ENCODE results near the gene ERBB4. TPM values are rescaled to one million over a fixed set of nuclear protein-coding genes. Genes with fewer than 3 reads are reported as not detected.
"Not testable (repeated sequence)": the region's sequence is repeated elsewhere in the genome, so short reads cannot be mapped to it uniquely, and the experiment has no call there.

The ERBB4 gene
- total RNA-seq, 1 donor from 2014 or later = 2.6 TPM

GRCh38 chr2:212264187-212264586 lies 274.4 kb downstream of the ERBB4 start:
- no peak for TF ChIP-seq CTCF (IDR thresholded peaks at IDR 0.05; ENCODE audit: insufficient read depth, low read length, poor library complexity, severe bottlenecking)
- Histone ChIP-seq H3K27me3 (ENCODE audit: control insufficient read depth, insufficient read depth, low read length) (no peaks in the 10 kb centered on the region), H3K36me3 (ENCODE audit: control insufficient read depth, insufficient read depth, low read length) (no peaks in the 10 kb centered on the region), H3K4me3 (ENCODE audit: low read depth, low read length) (no peak overlapping the region)
- no peak for DNase-seq (ENCODE audit: low read depth)

- Histone ChIP-seq H3K36me3 (ENCODE audit: control insufficient read depth, insufficient read depth, low read length) (no peaks in the 10 kb centered on the region), H3K4me3 (ENCODE audit: low read depth, low read length) (no peak overlapping the region), H3K27me3 (ENCODE audit: control insufficient read depth, insufficient read depth, low read length) (no peaks in the 10 kb centered on the region)
- DNase-seq (ENCODE audit: low read depth) = no peak
- TF ChIP-seq CTCF (IDR thresholded peaks at IDR 0.05; ENCODE audit: insufficient read depth, low read length, poor library complexity, severe bottlenecking) = no peak
Measured at GRCh38 chr2:212259226-212259625, 279.4 kb downstream of the ERBB4 start.

- no peaks in the 10 kb centered on the region for H3K36me3 ChIP-seq (ENCODE audit: control insufficient read depth, insufficient read depth, low read length)
- H3K4me3 ChIP-seq (ENCODE audit: low read depth, low read length) = no peak overlapping the region
- DNase-seq (ENCODE audit: low read depth) = no peak
- no peaks in the 10 kb centered on the region for H3K27me3 ChIP-seq (ENCODE audit: control insufficient read depth, insufficient read depth, low read length)
- TF ChIP-seq CTCF (IDR thresholded peaks at IDR 0.05; ENCODE audit: insufficient read depth, low read length, poor library complexity, severe bottlenecking) = no peak
Measured at GRCh38 chr2:212254339-212254738, 284.3 kb downstream of the ERBB4 start.

- Histone ChIP-seq H3K4me3 (ENCODE audit: low read depth, low read length) (no peak overlapping the region), H3K27me3 (ENCODE audit: control insufficient read depth, insufficient read depth, low read length) (no peaks in the 10 kb centered on the region), H3K36me3 (ENCODE audit: control insufficient read depth, insufficient read depth, low read length) (no peaks in the 10 kb centered on the region)
- TF ChIP-seq CTCF (IDR thresholded peaks at IDR 0.05; ENCODE audit: insufficient read depth, low read length, poor library complexity, severe bottlenecking) = peak; percentile 47
- no peak for DNase-seq (ENCODE audit: low read depth)
Measured at GRCh38 chr2:212249451-212249850, 289.2 kb downstream of the ERBB4 start.

GRCh38 chr2:212245880-212246279 lies 292.7 kb downstream of the ERBB4 start:
- no peak for TF ChIP-seq CTCF (IDR thresholded peaks at IDR 0.05; ENCODE audit: insufficient read depth, low read length, poor library complexity, severe bottlenecking)
- Histone ChIP-seq H3K4me3 (ENCODE audit: low read depth, low read length) (no peak overlapping the region), H3K36me3 (ENCODE audit: control insufficient read depth, insufficient read depth, low read length) (no peaks in the 10 kb centered on the region), H3K27me3 (ENCODE audit: control insufficient read depth, insufficient read depth, low read length) (no peaks in the 10 kb centered on the region)
- DNase-seq (ENCODE audit: low read depth) = no peak

GRCh38 chr2:212242724-212243123 lies 295.9 kb downstream of the ERBB4 start:
- H3K36me3 ChIP-seq (ENCODE audit: control insufficient read depth, insufficient read depth, low read length) = no peaks in the 10 kb centered on the region

GRCh38 chr2:212238152-212238551 lies 300.4 kb downstream of the ERBB4 start:
- H3K27me3 ChIP-seq (ENCODE audit: control insufficient read depth, insufficient read depth, low read length); DNase-seq (ENCODE audit: low read depth); H3K4me3 ChIP-seq (ENCODE audit: low read depth, low read length); H3K36me3 ChIP-seq (ENCODE audit: control insufficient read depth, insufficient read depth, low read length): not testable (repeated sequence)

More at GRCh38 chr2:212242724-212243123, 295.9 kb downstream of the ERBB4 start:
- no peak for TF ChIP-seq CTCF (IDR thresholded peaks at IDR 0.05; ENCODE audit: insufficient read depth, low read length, poor library complexity, severe bottlenecking)
- Histone ChIP-seq H3K4me3 (ENCODE audit: low read depth, low read length) (no peak overlapping the region), H3K27me3 (ENCODE audit: control insufficient read depth, insufficient read depth, low read length) (no peaks in the 10 kb centered on the region)
- DNase-seq (ENCODE audit: low read depth) = no peak

All from kidney epithelial cell (primary cell).